Type B pancreatic cell (in vitro differentiated cells): Measurements from ENCODE around the gene UFC1. TPM values are rescaled to one million over a fixed set of nuclear protein-coding genes. Genes with fewer than 3 reads are reported as not detected.

Experiments used
- DNase-seq: peaks from one replicate; pipeline ENCODE4 v3.0.0; 2021; ENCODE audit warnings: mixed read lengths; ENCODE audit not compliant: unreplicated experiment; ENCODE audit errors: extremely low spot score
- H3K27ac Mint-ChIP-seq: 2 replicates; pipeline ENCODE4 v1.8.0; 2021; ENCODE audit warnings: mild to moderate bottlenecking, mixed read lengths
- H3K27me3 Mint-ChIP-seq: 2 replicates; pipeline ENCODE4 v1.8.0; 2021; ENCODE audit warnings: mixed read lengths
- H3K36me3 Mint-ChIP-seq: 2 replicates; pipeline ENCODE4 v1.8.0; 2021; ENCODE audit warnings: mixed read lengths
- H3K4me1 Mint-ChIP-seq: one replicate; pipeline ENCODE4 v1.8.0; 2021; ENCODE audit warnings: mixed read lengths; ENCODE audit not compliant: unreplicated experiment
- H3K4me3 Mint-ChIP-seq: 2 replicates; pipeline ENCODE4 v1.8.0; 2021; ENCODE audit warnings: mild to moderate bottlenecking, mixed read lengths
- H3K9me3 Mint-ChIP-seq: 2 replicates; pipeline ENCODE4 v1.8.0; 2021; ENCODE audit warnings: mixed read lengths
- CTCF ChIP-seq: fragments of 200-600 bp; sonication (generic); conservative IDR thresholded peaks from 2 replicates; pipeline ENCODE4 v1.5.0; 2021; ENCODE audit warnings: antibody characterized with exemption, mild to moderate bottlenecking
- total RNA-seq: library from RNA; stranded (reverse); gene quantifications from 2 replicates; pipeline ENCODE4 v1.2.1, GENCODE V29; 2021; ENCODE audit warnings: low replicate concordance

UFC1 gene
- total RNA-seq, 1 donor from 2014 or later: 90.3 TPM

DNA sequence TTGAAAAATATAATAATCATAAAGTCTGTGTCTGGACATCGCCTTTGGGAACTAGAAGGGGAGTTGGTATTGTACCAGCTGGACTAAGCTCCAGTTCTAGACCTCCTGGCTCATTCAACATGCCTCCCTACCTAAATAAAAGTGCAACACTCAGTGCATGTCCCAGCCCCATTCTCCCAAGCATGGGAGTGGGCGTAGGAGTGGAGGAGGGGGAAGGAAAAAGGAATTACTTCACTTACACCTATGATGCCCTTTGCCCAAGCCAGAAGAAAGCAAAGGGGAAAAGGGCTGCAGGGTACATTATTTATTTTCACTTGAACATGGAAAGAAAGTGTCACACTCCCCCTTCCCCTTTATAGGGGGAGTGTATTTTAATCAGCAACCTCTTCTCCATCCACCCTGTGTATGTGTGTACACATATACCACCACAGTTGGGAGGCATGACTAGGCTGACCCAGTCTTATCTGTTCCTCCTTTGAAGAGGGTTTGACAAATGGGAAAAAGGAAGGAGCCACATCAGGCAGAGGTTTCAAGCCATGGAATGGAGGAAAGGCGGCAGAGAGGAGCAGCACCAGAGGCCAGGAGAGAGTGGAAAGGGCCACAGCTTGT lies 32.6 kb upstream of the UFC1 start:
- DNase-seq: no peak
- H3K27ac Mint-ChIP-seq: no peak overlapping the region
- TF ChIP-seq CTCF: no peak
- H3K27me3 Mint-ChIP-seq: no peaks in the 10 kb centered on the region
- H3K4me1 Mint-ChIP-seq: peaks cover 25% of the 10 kb centered on the region
- H3K9me3 Mint-ChIP-seq: no peaks in the 10 kb centered on the region
- no peak overlapping the region for H3K4me3 Mint-ChIP-seq
- H3K36me3 Mint-ChIP-seq: peaks cover 26% of the 10 kb centered on the region

- no peak for DNase-seq
- no peaks in the 10 kb centered on the region for H3K27me3 Mint-ChIP-seq
- H3K36me3 Mint-ChIP-seq: peaks cover 30% of the 10 kb centered on the region
- no peak overlapping the region for H3K4me3 Mint-ChIP-seq
- no peaks in the 10 kb centered on the region for H3K9me3 Mint-ChIP-seq
- H3K27ac Mint-ChIP-seq: no peak overlapping the region
- H3K4me1 Mint-ChIP-seq: peaks cover 21% of the 10 kb centered on the region
- no peak for TF ChIP-seq CTCF
Measured at GRCh38 chr1:161121834-161122233, 31.9 kb upstream of the UFC1 start.

GRCh38 chr1:161122967-161123366 lies 30.8 kb upstream of the UFC1 start:
- Mint-ChIP-seq H3K9me3 (no peaks in the 10 kb centered on the region), H3K4me3 (no peak overlapping the region), H3K27ac (no peak overlapping the region), H3K4me1 (peaks cover 18% of the 10 kb centered on the region), H3K36me3 (peaks cover 41% of the 10 kb centered on the region), H3K27me3 (no peaks in the 10 kb centered on the region)
- no peak for TF ChIP-seq CTCF
- DNase-seq: no peak

DNA sequence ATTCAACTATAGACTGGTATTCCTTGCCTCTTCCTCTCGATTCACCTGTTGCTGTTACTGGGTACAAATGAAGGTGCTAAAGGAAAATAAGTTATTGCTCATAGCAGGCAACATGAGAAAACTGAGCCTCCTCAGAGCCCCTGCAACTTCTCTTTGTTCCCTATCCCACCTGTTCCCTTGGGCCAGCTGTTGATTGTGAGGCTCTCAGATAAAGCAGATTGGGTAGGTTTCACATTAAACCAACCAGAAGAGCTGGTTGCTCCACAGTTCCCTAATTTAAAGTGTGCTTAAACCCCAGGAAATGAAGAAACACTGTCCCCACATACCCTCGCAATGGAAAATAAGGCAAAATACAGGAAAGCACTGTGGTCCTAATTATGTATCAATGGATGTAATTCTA lies 26.1 kb upstream of the UFC1 start:
- TF ChIP-seq CTCF: no peak
- H3K27ac Mint-ChIP-seq: no peak overlapping the region
- H3K4me3 Mint-ChIP-seq: no peak overlapping the region
- H3K4me1 Mint-ChIP-seq: peaks cover 22% of the 10 kb centered on the region
- no peak for DNase-seq
- H3K27me3 Mint-ChIP-seq: no peaks in the 10 kb centered on the region
- H3K9me3 Mint-ChIP-seq: no peaks in the 10 kb centered on the region
- H3K36me3 Mint-ChIP-seq: peaks cover 37% of the 10 kb centered on the region

DNA sequence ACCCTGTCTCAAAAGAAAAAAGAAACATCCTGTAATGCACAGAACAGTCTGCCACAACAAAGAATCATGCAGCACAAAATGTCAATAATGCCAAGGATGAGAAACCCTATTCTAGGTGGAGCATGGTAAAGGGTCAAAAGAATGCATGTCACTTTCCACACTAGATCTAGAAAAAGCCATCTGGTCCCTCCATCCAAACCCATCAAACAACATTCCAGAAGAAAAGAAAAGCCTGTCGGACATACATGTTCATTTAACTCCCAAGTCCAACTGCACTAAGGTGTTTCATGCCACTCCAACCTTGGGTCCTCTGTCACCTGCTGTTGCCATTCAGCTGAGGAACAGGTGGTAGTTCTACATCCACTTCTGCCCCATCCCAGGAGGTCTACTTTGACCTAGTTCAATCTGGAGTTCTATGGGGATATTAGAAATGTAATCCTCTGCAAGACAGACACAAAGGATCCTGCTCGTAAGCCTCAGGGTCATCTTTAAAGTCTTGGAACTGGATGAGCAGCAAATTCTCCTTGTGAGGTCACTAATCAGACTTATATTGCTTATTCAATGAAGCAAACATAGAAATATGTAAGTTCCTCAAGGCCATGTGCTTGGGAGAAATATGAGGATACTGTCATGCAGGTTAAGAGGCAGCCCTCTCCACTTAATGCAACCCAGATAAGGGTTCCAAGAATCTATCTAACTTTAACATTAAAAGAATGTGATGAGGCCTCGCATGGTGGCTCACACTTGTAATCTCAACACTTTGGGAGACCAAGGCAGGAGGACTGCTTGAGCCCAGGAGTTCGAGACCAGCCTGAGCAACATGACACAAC lies 25.0 kb upstream of the UFC1 start:
- no peaks in the 10 kb centered on the region for H3K9me3 Mint-ChIP-seq
- H3K36me3 Mint-ChIP-seq: peaks cover 32% of the 10 kb centered on the region
- DNase-seq: no peak
- TF ChIP-seq CTCF: no peak
- H3K4me3 Mint-ChIP-seq: no peak overlapping the region
- peak overlapping the region; percentile 41 for H3K27ac Mint-ChIP-seq
- H3K4me1 Mint-ChIP-seq: peaks cover 22% of the 10 kb centered on the region
- H3K27me3 Mint-ChIP-seq: no peaks in the 10 kb centered on the region
